GM12892 (cell line): Measurements from ENCODE around the gene KCNQ1OT1.

Source experiments
- POLR2A ChIP-seq: IDR thresholded peaks from 2 replicates; pipeline ENCODE4 v1.6.1; 2011; ENCODE audit warnings: low read depth, low read length, control low read depth
- POLR2AphosphoS5 ChIP-seq: IDR thresholded peaks from 2 replicates; pipeline ENCODE4 v1.6.1; 2011; ENCODE audit warnings: low read depth, low read length, control low read depth

DNA sequence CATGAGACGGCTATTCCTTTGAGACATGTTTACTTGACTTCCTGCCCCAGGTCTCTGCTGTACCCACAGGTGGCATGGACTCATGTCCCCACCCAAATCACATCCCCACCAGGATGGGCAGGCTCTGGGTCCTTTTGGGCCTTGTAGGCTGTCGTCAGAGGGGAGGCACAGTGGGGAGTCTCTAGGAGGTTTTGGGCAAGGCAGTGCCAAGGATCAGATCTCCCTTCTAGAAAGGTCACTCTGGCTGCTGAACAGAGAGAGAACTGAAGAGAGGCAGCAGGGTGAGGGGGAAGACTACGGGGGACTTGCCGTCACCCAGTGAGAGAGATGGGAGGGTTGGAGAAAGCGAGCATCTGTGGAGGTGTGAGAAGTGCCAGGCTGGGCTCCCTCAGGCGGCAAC, 4.6 kb upstream of the KCNQ1OT1 start:
- no peak for TF ChIP-seq POLR2AphosphoS5
- TF ChIP-seq POLR2A, result no peak
